Esophagus muscularis mucosa (tissue), 4 donors: ENCODE results near the gene THEMIS. TPM values are rescaled to one million over a fixed set of nuclear protein-coding genes. Genes with fewer than 3 reads are reported as not detected.
A peak's percentile ranks its signal among the peaks of the same experiment; 100 is the strongest.

Experiments
- DNase-seq: peaks from one replicate; pipeline ENCODE4 v3.0.0-alpha.2; 2017; ENCODE audit errors: extremely low spot score
- H3K27ac ChIP-seq, 4 donors: fragments of 200-600 bp; sonication (generic); replicated peaks in 1 of 4; 1 replicate in 3 of 4; 2 replicates in 1 of 4; pipeline ENCODE4 v1.5.1; 2016 to 2019; ENCODE audit warnings: mild to moderate bottlenecking in 1 of 4
- H3K27me3 ChIP-seq, 4 donors: fragments of 200-600 bp; sonication (generic); one replicate each; pipeline versions ENCODE4 v1.5.1 to v1.6.0; 2016 to 2019
- H3K36me3 ChIP-seq, 4 donors: fragments of 200-600 bp; sonication (generic); one replicate each; pipeline ENCODE4 v1.5.1; 2016 to 2019
- H3K4me1 ChIP-seq, 4 donors: fragments of 200-600 bp; sonication (generic); one replicate each; pipeline ENCODE4 v1.5.1; 2016 to 2019
- H3K4me3 ChIP-seq, 4 donors: fragments of 200-600 bp; sonication (generic); 1 replicate in 2 of 4; 2 replicates in 2 of 4; pipeline ENCODE4 v1.5.1; 2016 to 2019; ENCODE audit warnings: mild to moderate bottlenecking in 4 of 4, moderate library complexity in 1 of 4
- H3K9me3 ChIP-seq, 4 donors: fragments of 200-600 bp; sonication (generic); 1 replicate in 3 of 4; 2 replicates in 1 of 4; pipeline ENCODE4 v1.5.1; 2016 to 2019
- EP300 ChIP-seq: sonication (generic); formaldehyde crosslinking; IDR thresholded peaks from one replicate; pipeline ENCODE4 v1.6.1; 2017; ENCODE audit warnings: antibody characterized with exemption
- POLR2A ChIP-seq: fragments of 450-650 bp; IDR thresholded peaks from one replicate; pipeline ENCODE4 v1.6.1; 2017; ENCODE audit warnings: antibody characterized with exemption, moderate library complexity, mild to moderate bottlenecking, low read depth
- POLR2AphosphoS5 ChIP-seq, 2 donors: sonication (generic); formaldehyde crosslinking; IDR thresholded peaks; one replicate each; pipeline ENCODE4 v1.6.1; 2017; ENCODE audit warnings: antibody characterized with exemption in 2 of 2
- WGBS: methylation state at CpG from one replicate; pipeline ENCODE4 v1.1.5; 2018; 5-methylcytosine and 5-hydroxymethylcytosine counted together
- intact Hi-C: fragments of 100-400 bp; cut with DNase I; formaldehyde crosslinking; loops from one replicate; pipeline ENCODE4 v1.15.1; 2023
- total RNA-seq, 4 donors: library from RNA; depleted of rRNA; stranded (reverse); fragments of >200 nt; gene quantifications; one replicate each; pipeline versions ENCODE4 v1.1.0 to v1.2.1, GENCODE V29; 2016
- TF ChIP-seq, protein P1 (sequence below), 3 experiments: fragments of 200-600 bp in 2 of 3; fragments of 450-650 bp in 1 of 3; sonication (generic) in 2 of 3; IDR thresholded peaks; one replicate each; pipeline ENCODE4 v1.5.1; 2017 to 2019; ENCODE audit warnings: antibody characterized with exemption in 3 of 3, mild to moderate bottlenecking in 2 of 3, moderate library complexity in 1 of 3

The THEMIS gene
- total RNA-seq, 4 donors from 2014 or later: 0.23 to 0.99 (median 0.61) TPM

DNA sequence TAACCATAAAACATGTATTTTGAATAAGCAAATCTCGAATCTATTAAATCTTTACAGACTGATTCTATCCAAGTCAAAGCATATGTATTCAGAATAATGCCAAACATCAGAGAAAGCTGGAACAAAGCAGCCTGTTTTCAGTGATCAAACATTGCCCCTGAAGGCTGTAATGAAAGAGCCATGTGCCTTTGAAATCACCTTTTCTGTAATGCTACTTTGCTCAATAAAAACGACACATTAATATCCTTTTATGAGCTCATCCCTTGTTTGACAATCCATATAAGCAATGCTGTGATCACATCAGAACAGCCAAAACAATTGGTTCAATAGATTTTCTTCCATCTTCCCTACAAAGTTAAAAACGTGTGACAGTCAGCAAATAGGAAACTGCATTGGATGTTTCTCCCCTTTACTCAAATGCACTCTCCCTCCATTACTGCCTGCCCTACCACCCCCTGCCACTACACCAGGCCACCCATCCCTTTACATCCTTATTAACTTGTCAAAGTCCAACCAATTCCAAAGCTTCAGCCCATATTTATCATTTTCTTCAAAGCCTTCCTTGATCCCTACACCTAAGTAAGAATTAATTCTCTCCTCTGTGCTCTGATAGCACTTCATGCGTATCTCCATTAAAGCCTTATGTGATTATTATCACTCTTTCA is 42.0 kb downstream of the THEMIS start:
- Histone ChIP-seq H3K4me3 (no peak overlapping the region), H3K27ac (no peak overlapping the region), H3K36me3 (no peaks in the 10 kb centered on the region), H3K27me3 (no peaks in the 10 kb centered on the region), H3K9me3 (no peaks in the 10 kb centered on the region), H3K4me1 (no peaks in the 10 kb centered on the region)
- DNase-seq: no peak
- intact Hi-C loops: no loop called here
- 81% methylated on average over 4 of the region's 4 CpGs for WGBS
- TF ChIP-seq POLR2AphosphoS5 (IDR thresholded peaks at IDR 0.05): no peak
- TF ChIP-seq, protein P1, sequence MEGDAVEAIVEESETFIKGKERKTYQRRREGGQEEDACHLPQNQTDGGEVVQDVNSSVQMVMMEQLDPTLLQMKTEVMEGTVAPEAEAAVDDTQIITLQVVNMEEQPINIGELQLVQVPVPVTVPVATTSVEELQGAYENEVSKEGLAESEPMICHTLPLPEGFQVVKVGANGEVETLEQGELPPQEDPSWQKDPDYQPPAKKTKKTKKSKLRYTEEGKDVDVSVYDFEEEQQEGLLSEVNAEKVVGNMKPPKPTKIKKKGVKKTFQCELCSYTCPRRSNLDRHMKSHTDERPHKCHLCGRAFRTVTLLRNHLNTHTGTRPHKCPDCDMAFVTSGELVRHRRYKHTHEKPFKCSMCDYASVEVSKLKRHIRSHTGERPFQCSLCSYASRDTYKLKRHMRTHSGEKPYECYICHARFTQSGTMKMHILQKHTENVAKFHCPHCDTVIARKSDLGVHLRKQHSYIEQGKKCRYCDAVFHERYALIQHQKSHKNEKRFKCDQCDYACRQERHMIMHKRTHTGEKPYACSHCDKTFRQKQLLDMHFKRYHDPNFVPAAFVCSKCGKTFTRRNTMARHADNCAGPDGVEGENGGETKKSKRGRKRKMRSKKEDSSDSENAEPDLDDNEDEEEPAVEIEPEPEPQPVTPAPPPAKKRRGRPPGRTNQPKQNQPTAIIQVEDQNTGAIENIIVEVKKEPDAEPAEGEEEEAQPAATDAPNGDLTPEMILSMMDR (IDR thresholded peaks at IDR 0.05): no peak
- no peak for TF ChIP-seq POLR2A
- TF ChIP-seq EP300: no peak

DNA sequence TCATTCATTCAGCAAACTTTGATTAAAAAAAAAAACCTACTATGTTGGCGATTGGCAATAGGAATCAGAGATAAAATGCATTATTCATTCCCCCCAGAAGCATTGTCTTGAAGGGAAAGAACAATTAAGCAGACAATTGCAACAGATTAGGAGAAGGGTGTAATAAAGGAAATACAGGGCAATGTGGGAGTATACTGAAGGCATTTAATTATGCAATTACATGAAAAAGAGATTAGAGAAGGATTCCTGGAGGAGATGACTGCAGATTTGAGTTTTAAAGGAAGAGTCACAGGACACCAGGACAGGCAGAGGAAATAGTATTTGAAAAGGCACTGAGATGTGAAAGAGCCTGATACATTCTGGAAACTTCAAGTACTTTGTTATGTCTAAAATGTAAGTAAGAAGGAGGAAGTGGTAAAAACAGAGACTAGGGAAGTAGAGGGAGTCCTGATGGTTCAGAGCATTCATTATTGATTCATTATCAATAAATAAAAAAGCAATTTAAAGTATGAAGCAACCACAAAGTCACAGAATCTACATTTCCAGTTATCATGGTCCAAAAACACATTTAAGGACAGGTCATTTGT is 43.7 kb downstream of the THEMIS start:
- WGBS: 74% methylated on average over 1 of the region's 1 CpG
- no peak for TF ChIP-seq POLR2AphosphoS5 (IDR thresholded peaks at IDR 0.05)
- no peak for TF ChIP-seq POLR2A
- no peak for TF ChIP-seq EP300
- TF ChIP-seq, protein P1 (IDR thresholded peaks at IDR 0.05): no peak
- Histone ChIP-seq H3K27me3 (no peaks in the 10 kb centered on the region), H3K4me1 (no peaks in the 10 kb centered on the region), H3K27ac (no peak overlapping the region), H3K9me3 (no peaks in the 10 kb centered on the region), H3K4me3 (no peak overlapping the region), H3K36me3 (no peaks in the 10 kb centered on the region)
- no peak for DNase-seq
- intact Hi-C loops: no loop called here

DNA sequence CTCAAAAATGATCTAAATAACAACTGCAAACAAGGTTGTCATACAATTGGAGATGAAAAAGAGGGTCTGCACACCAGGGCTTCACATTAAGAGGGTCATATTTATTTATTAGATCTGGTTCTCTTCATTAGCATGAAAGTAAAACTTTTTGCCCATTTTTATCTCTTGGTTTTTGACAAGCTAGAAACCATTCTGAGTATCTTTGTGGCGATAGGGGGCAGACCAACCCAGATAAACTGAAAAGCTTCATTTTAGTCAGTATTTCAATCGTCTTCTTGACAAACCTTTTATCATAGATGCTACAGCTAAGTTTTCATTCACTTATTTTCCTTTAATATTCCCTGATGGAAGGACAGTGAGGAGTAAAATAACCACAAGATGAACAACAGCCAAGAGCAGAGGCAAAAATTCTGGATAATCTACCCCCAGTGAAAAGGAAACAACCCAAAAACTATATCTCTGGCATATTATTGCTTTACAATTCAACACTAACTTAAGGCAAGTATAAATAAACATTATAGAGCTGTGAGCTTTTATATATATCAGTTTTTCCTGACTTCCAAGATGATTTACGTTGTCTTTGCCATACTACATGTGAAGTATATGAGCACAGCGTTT is 45.2 kb downstream of the THEMIS start:
- intact Hi-C loops: no loop called here
- WGBS: 51% methylated on average over 4 of the region's 4 CpGs
- no peak for TF ChIP-seq EP300
- no peak for TF ChIP-seq POLR2A
- TF ChIP-seq POLR2AphosphoS5 (IDR thresholded peaks at IDR 0.05): no peak
- TF ChIP-seq, protein P1 (IDR thresholded peaks at IDR 0.05): peak; percentile 30 to 45 (median 34)
- Histone ChIP-seq H3K4me1 (no peaks in the 10 kb centered on the region), H3K9me3 (no peaks in the 10 kb centered on the region), H3K27me3 (no peaks in the 10 kb centered on the region), H3K4me3 (no peak overlapping the region), H3K36me3 (no peaks in the 10 kb centered on the region), H3K27ac (no peak overlapping the region)
- DNase-seq: no peak

DNA sequence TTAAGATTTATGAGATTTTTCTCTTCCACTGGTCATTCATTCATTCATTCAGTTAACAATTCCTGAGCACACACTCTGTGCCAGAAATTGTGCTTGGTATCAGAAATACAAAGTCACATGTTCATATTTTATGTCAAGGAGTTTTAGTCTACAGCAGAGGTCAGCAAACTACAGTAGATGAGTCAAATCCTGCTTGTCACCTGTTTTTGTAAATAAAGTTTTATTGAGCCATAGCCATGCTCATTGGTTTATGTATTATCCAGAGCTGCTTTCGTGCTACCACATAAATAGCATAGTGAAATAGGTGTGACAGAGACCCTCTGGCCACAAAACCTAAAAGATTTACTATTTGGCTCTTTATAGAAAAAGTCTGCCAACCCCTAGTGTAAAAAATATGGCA is 46.8 kb downstream of the THEMIS start:
- intact Hi-C loops: no loop called here
- 88% methylated on average over 1 of the region's 1 CpG for WGBS
- Histone ChIP-seq H3K27me3 (no peaks in the 10 kb centered on the region), H3K9me3 (no peaks in the 10 kb centered on the region), H3K36me3 (no peaks in the 10 kb centered on the region), H3K27ac (no peak overlapping the region), H3K4me1 (no peaks in the 10 kb centered on the region), H3K4me3 (no peak overlapping the region)
- TF ChIP-seq, protein P1 (IDR thresholded peaks at IDR 0.05): no peak
- TF ChIP-seq POLR2A (no peak), POLR2AphosphoS5 (IDR thresholded peaks at IDR 0.05) (no peak), EP300 (no peak)
- DNase-seq: no peak
